ENCODE results near the gene IRF8. TPM values are rescaled to one million over a fixed set of nuclear protein-coding genes. Genes with fewer than 3 reads are reported as not detected.

IRF8 gene
- total RNA-seq, 2 donors from 2014 or later: 6.2 to 8.2 TPM

GRCh38 chr16:85970738-85971137 is 71.8 kb downstream of the IRF8 start:
- Histone ChIP-seq H3K27ac (no peak overlapping the region), H3K36me3 (replicated peaks in 1 of 2; ENCODE audit: insufficient read depth in 1 of 2, low read depth in 2 of 2) (no peaks in the 10 kb centered on the region), H3K4me1 (no peaks in the 10 kb centered on the region), H3K27me3 (peaks cover 0 to 5% of the 10 kb centered on the region in 2 donors), H3K9me3 (no peaks in the 10 kb centered on the region), H3K4me3 (no peak overlapping the region)
- WGBS, 2 donors: 33 to 36% methylated on average over 2 to 3 of the region's 3 CpGs
- TF ChIP-seq POLR2A (IDR thresholded peaks at IDR 0.05) (no peak), CTCF (IDR thresholded peaks at IDR 0.05) (no peak)
- ATAC-seq: no peak
- intact Hi-C loops (cut with DNase I): no loop called here
- DNase-seq: no peak

Small RNAs within 50 kb of the gene (microRNA-seq; reads per million reads assigned to microRNA genes)
- gene MIR6774 (ENCODE audit: borderline number of aligned reads in 2 of 2, borderline replicate concordance in 2 of 2): 0 to 0.90 reads per million in 2 donors

Small RNAs within 50 kb of the gene (small RNA-seq; reads per million reads assigned to genes)
- gene MIR6774: not detected

Other genes with a start within 250 kb of the IRF8 start
- gene GINS2, start 210.2 kb upstream of the IRF8 start, total RNA-seq: under 1 TPM; 0.26 to 0.33 TPM
- gene C16orf74, start 148.1 kb upstream of the IRF8 start, total RNA-seq: 1 to 10 TPM; 1.0 to 5.9 TPM
- 10 to 100 TPM; 16.3 to 30.7 TPM for gene EMC8, start 99.6 kb upstream of the IRF8 start, total RNA-seq
- gene COX4I1, start 99.5 kb upstream of the IRF8 start, total RNA-seq: 100 to 1,000 TPM; 259 to 291 TPM